Parathyroid adenoma (tissue), 2 donors: ENCODE data around the gene DPEP3.

Experiments
- H2AFZ ChIP-seq: fragments of 300-600 bp; sonication (generic); one replicate; pipeline ENCODE4 v1.7.0; 2017; ENCODE audit warnings: antibody characterized with exemption, mild to moderate bottlenecking
- H3K27ac ChIP-seq: fragments of 300-600 bp; sonication (generic); one replicate; pipeline ENCODE4 v1.7.0; 2017
- H3K27me3 ChIP-seq: fragments of 300-600 bp; sonication (generic); one replicate; pipeline ENCODE4 v1.7.0; 2017; ENCODE audit warnings: low read length; ENCODE audit not compliant: control insufficient read depth, insufficient read depth
- H3K36me3 ChIP-seq: fragments of 300-600 bp; sonication (generic); one replicate; pipeline ENCODE4 v1.7.0; 2017; ENCODE audit warnings: low read length; ENCODE audit not compliant: control insufficient read depth, insufficient read depth
- H3K4me1 ChIP-seq: fragments of 300-600 bp; sonication (generic); one replicate; pipeline ENCODE4 v1.7.0; 2017; ENCODE audit warnings: control low read depth
- H3K4me2 ChIP-seq: fragments of 300-600 bp; sonication (generic); one replicate; pipeline ENCODE4 v1.7.0; 2017; ENCODE audit warnings: low read length
- H3K4me3 ChIP-seq: fragments of 300-600 bp; sonication (generic); one replicate; pipeline ENCODE4 v1.7.0; 2017; ENCODE audit warnings: low read depth, low read length
- H3K79me2 ChIP-seq: fragments of 300-600 bp; sonication (generic); one replicate; pipeline ENCODE4 v1.7.0; 2017; ENCODE audit warnings: control low read depth
- H3K9ac ChIP-seq: fragments of 300-600 bp; sonication (generic); one replicate; pipeline ENCODE4 v1.7.0; 2017; ENCODE audit warnings: mild to moderate bottlenecking
- H3K9me3 ChIP-seq: fragments of 300-600 bp; sonication (generic); one replicate; pipeline ENCODE4 v1.7.0; 2017; ENCODE audit warnings: low read length; ENCODE audit not compliant: control insufficient read depth
- CTCF ChIP-seq: fragments of 300-600 bp; sonication (generic); IDR thresholded peaks from one replicate; pipeline ENCODE4 v1.7.0; 2017; ENCODE audit warnings: antibody characterized with exemption, mild to moderate bottlenecking
- donor health status: primary hyperparathyroidism.

DPEP3 gene

GRCh38 chr16:67988675-67989074 is 8.4 kb upstream of the DPEP3 start:
- no peaks in the 10 kb centered on the region for H3K9me3 ChIP-seq
- no peak overlapping the region for H2AFZ ChIP-seq
- TF ChIP-seq CTCF, result no peak
- no peak overlapping the region for H3K4me3 ChIP-seq
- H3K4me1 ChIP-seq, result no peaks in the 10 kb centered on the region
- no peaks in the 10 kb centered on the region for H3K79me2 ChIP-seq
- H3K9ac ChIP-seq, result no peak overlapping the region
- no peak overlapping the region for H3K4me2 ChIP-seq
- H3K27me3 ChIP-seq, result no peaks in the 10 kb centered on the region
- H3K27ac ChIP-seq, result no peak overlapping the region
- no peaks in the 10 kb centered on the region for H3K36me3 ChIP-seq

- Histone ChIP-seq H3K27ac (peak overlapping the region; percentile 57), H3K27me3 (no peaks in the 10 kb centered on the region), H3K4me3 (no peak overlapping the region), H3K4me2 (no peak overlapping the region), H3K36me3 (no peaks in the 10 kb centered on the region), H2AFZ (peak overlapping the region; percentile 33), H3K9me3 (no peaks in the 10 kb centered on the region), H3K79me2 (no peaks in the 10 kb centered on the region), H3K9ac (no peak overlapping the region), H3K4me1 (no peaks in the 10 kb centered on the region)
- no peak for TF ChIP-seq CTCF
These were observed 7.3 kb upstream of the DPEP3 start for GRCh38 chr16:67987460-67988160.

GRCh38 chr16:67986949-67987348 is 6.7 kb upstream of the DPEP3 start:
- H3K9ac ChIP-seq, result no peak overlapping the region
- no peaks in the 10 kb centered on the region for H3K79me2 ChIP-seq
- H3K9me3 ChIP-seq, result no peaks in the 10 kb centered on the region
- H3K4me2 ChIP-seq, result no peak overlapping the region
- H3K27me3 ChIP-seq, result no peaks in the 10 kb centered on the region
- no peak overlapping the region for H3K4me3 ChIP-seq
- no peak overlapping the region for H2AFZ ChIP-seq
- no peaks in the 10 kb centered on the region for H3K36me3 ChIP-seq
- no peak overlapping the region for H3K27ac ChIP-seq
- no peaks in the 10 kb centered on the region for H3K4me1 ChIP-seq
- no peak for TF ChIP-seq CTCF

GRCh38 chr16:67982011-67982696 is 1.9 kb upstream of the DPEP3 start:
- Histone ChIP-seq H3K79me2 (no peaks in the 10 kb centered on the region), H3K4me1 (no peaks in the 10 kb centered on the region), H3K36me3 (no peaks in the 10 kb centered on the region), H3K4me2 (no peak overlapping the region), H2AFZ (no peak overlapping the region), H3K27me3 (no peaks in the 10 kb centered on the region), H3K27ac (no peak overlapping the region), H3K9me3 (no peaks in the 10 kb centered on the region), H3K4me3 (no peak overlapping the region), H3K9ac (no peak overlapping the region)
- no peak for TF ChIP-seq CTCF
